Dendritic cell treated with granulocyte-macrophage colony-stimulating factor and Interleukin-4, amounts not matched to agents 40 ng/mL and 50 ng/mL, for 4 days (primary cell): Measurements from ENCODE around the gene NOSTRIN.
"Not testable (repeated sequence)": the region's sequence is repeated elsewhere in the genome, so short reads cannot be mapped to it uniquely, and the experiment has no call there.

Experiments used
- H3K27ac Mint-ChIP-seq: one replicate; pipeline ENCODE4 v1.8.0; 2022; ENCODE audit warnings: mild to moderate bottlenecking, mixed read lengths
- H3K27me3 Mint-ChIP-seq: one replicate; pipeline ENCODE4 v1.8.0; 2022; ENCODE audit warnings: mild to moderate bottlenecking, mixed read lengths
- H3K36me3 Mint-ChIP-seq: one replicate; pipeline ENCODE4 v1.8.0; 2022; ENCODE audit warnings: low read depth, mixed read lengths
- H3K4me1 Mint-ChIP-seq: one replicate; pipeline ENCODE4 v1.8.0; 2022; ENCODE audit warnings: low read depth, mixed read lengths
- H3K4me3 Mint-ChIP-seq: one replicate; pipeline ENCODE4 v1.8.0; 2022; ENCODE audit warnings: mild to moderate bottlenecking, moderate library complexity, mixed read lengths
- H3K9me3 Mint-ChIP-seq: one replicate; pipeline ENCODE4 v1.8.0; 2022; ENCODE audit warnings: mixed read lengths
- intact Hi-C: fragments of 100-400 bp; cut with micrococcal nuclease; formaldehyde crosslinking; loops from one replicate; pipeline ENCODE4 v1.15.0; 2022

NOSTRIN gene, protein sequence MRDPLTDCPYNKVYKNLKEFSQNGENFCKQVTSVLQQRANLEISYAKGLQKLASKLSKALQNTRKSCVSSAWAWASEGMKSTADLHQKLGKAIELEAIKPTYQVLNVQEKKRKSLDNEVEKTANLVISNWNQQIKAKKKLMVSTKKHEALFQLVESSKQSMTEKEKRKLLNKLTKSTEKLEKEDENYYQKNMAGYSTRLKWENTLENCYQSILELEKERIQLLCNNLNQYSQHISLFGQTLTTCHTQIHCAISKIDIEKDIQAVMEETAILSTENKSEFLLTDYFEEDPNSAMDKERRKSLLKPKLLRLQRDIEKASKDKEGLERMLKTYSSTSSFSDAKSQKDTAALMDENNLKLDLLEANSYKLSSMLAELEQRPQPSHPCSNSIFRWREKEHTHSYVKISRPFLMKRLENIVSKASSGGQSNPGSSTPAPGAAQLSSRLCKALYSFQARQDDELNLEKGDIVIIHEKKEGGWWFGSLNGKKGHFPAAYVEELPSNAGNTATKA

GRCh38 chr2:168801961-168802858, at the start of gene NOSTRIN:
NOSTRIN (plus strand) TSS chr2:168802637; CDS start chr2:168802647, 10 bp downstream.
- H3K4me3 Mint-ChIP-seq, result no peak within 1 kb of the TSS
- no peaks in the 10 kb centered on the region for H3K4me1 Mint-ChIP-seq
- intact Hi-C loops, result no loop called here
- no peaks in the 10 kb centered on the region for H3K27me3 Mint-ChIP-seq
- H3K27ac Mint-ChIP-seq, result no peak within 1 kb of the TSS
- H3K36me3 Mint-ChIP-seq, result no peaks in the 10 kb centered on the region
- H3K9me3 Mint-ChIP-seq, result no peaks in the 10 kb centered on the region

DNA sequence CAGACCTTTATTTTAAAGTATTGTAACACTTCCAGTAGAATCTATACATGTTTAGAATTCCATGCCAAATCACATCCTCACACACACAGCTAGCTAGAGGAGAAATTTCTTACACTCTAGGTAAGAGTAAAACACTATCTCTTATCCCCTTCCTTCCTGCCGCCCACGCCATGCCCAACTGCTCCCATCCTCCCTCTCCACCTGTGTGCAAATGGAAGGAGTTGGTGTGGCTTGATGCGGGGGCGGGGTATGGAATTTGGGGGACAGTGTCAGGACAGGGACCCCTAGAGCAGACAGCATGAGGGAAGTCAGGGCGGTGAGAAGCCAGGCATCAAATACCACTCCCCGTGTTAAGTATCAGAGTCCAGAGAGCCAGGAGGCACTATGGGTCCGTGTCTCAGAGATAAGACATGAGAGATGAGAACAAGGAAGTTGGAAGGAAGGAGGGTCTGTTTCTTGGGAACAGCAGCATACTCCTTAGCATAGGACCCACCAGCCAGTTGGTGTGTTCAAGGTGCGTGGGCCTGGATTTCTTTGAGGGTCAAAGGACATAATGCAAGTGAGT, 48.6 kb upstream of the NOSTRIN start:
- peaks cover 13% of the 10 kb centered on the region for H3K4me1 Mint-ChIP-seq
- H3K36me3 Mint-ChIP-seq, result peaks cover 80% of the 10 kb centered on the region
- H3K4me3 Mint-ChIP-seq, result no peak overlapping the region
- no peak overlapping the region for H3K27ac Mint-ChIP-seq
- H3K27me3 Mint-ChIP-seq, result no peaks in the 10 kb centered on the region
- H3K9me3 Mint-ChIP-seq, result no peaks in the 10 kb centered on the region
- intact Hi-C loops, result no loop called here

- H3K27me3 Mint-ChIP-seq, result no peaks in the 10 kb centered on the region
- peaks cover 66% of the 10 kb centered on the region for H3K36me3 Mint-ChIP-seq
- H3K27ac Mint-ChIP-seq, result no peak overlapping the region
- peaks cover 13% of the 10 kb centered on the region for H3K4me1 Mint-ChIP-seq
- H3K9me3 Mint-ChIP-seq, result no peaks in the 10 kb centered on the region
- no peak overlapping the region for H3K4me3 Mint-ChIP-seq
- intact Hi-C loops, result no loop called here
These were observed 45.2 kb upstream of the NOSTRIN start for GRCh38 chr2:168757223-168757622.

GRCh38 chr2:168758970-168759820, 43.2 kb upstream of the NOSTRIN start:
- Mint-ChIP-seq H3K9me3 (no peaks in the 10 kb centered on the region), H3K36me3 (peaks cover 59% of the 10 kb centered on the region), H3K27ac (no peak overlapping the region), H3K4me1 (peaks cover 13% of the 10 kb centered on the region), H3K27me3 (no peaks in the 10 kb centered on the region), H3K4me3 (no peak overlapping the region)
- intact Hi-C loops, result loop anchor here (1.0 kb wide), 1 partner anchor 413 kb away; no protein-coding TSS in a partner anchor

- H3K27me3 Mint-ChIP-seq, result no peaks in the 10 kb centered on the region
- intact Hi-C loops, result no loop called here
- H3K4me1 Mint-ChIP-seq, result peaks cover 8% of the 10 kb centered on the region
- H3K9me3 Mint-ChIP-seq, result no peaks in the 10 kb centered on the region
- no peak overlapping the region for H3K4me3 Mint-ChIP-seq
- no peak overlapping the region for H3K27ac Mint-ChIP-seq
- H3K36me3 Mint-ChIP-seq, result peaks cover 71% of the 10 kb centered on the region
These were observed 37.0 kb upstream of the NOSTRIN start for GRCh38 chr2:168765401-168765800.

- intact Hi-C loops, result no loop called here
- peaks cover 71% of the 10 kb centered on the region for H3K36me3 Mint-ChIP-seq
- H3K4me1 Mint-ChIP-seq, result peaks cover 8% of the 10 kb centered on the region
- H3K9me3 Mint-ChIP-seq, result no peaks in the 10 kb centered on the region
- H3K27me3 Mint-ChIP-seq, result no peaks in the 10 kb centered on the region
- H3K4me3 Mint-ChIP-seq, result no peak overlapping the region
- H3K27ac Mint-ChIP-seq, result no peak overlapping the region
These were observed 35.8 kb upstream of the NOSTRIN start for GRCh38 chr2:168766600-168766999.

DNA sequence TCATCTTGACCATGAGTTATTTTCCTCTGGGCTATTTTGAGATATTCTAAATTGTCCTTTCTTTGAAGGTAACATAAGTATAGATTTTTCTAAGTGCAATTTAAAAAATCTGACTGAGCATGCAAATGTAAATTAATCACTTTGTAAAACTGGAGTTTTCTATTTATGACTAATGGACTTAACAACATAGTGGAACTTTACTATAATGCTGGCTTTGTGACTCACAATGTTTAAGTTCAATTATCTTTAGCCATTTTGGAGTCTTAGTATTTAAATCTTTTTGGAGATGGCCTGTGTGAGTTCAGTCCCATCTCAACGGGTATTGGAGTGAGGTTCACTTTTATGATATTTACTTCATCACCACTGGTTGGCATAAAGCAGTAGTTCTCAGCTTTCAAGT, 35.2 kb upstream of the NOSTRIN start:
- Mint-ChIP-seq H3K36me3 (peaks cover 71% of the 10 kb centered on the region), H3K9me3 (no peaks in the 10 kb centered on the region), H3K27ac (no peak overlapping the region), H3K4me3 (no peak overlapping the region), H3K4me1 (peaks cover 8% of the 10 kb centered on the region), H3K27me3 (no peaks in the 10 kb centered on the region)
- intact Hi-C loops, result no loop called here

GRCh38 chr2:168768357-168768756, 34.1 kb upstream of the NOSTRIN start:
- H3K4me1 Mint-ChIP-seq, H3K4me3 Mint-ChIP-seq, H3K9me3 Mint-ChIP-seq, H3K27ac Mint-ChIP-seq, H3K27me3 Mint-ChIP-seq, intact Hi-C loops: not testable (repeated sequence)
- peaks cover 64% of the 10 kb centered on the region for H3K36me3 Mint-ChIP-seq

DNA sequence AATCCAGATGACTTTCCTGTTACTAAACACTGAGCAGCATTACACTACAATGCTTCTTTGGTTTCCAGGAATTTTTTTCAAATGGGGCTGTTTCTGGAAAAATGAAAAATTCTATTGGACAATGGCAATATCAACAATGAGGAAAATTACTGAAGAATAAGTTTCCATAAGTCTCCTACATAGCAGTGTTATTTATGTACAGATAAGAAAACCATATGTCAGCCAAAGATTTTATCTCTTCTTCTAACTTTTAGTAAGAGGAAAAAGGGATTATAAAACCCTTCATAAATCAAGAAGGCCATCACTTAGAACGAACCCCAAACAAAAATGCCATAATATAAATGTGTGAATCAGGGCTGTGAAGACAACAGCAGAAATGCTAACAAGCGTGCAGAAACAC, 31.6 kb upstream of the NOSTRIN start:
- no peak overlapping the region for H3K27ac Mint-ChIP-seq
- H3K4me1 Mint-ChIP-seq, result no peaks in the 10 kb centered on the region
- H3K9me3 Mint-ChIP-seq, result peaks cover 8% of the 10 kb centered on the region
- intact Hi-C loops, result loop anchor here (10.0 kb wide), 1 partner anchor 144 kb away; no protein-coding TSS in a partner anchor
- H3K27me3 Mint-ChIP-seq, result no peaks in the 10 kb centered on the region
- peaks cover 50% of the 10 kb centered on the region for H3K36me3 Mint-ChIP-seq
- H3K4me3 Mint-ChIP-seq, result no peak overlapping the region

DNA sequence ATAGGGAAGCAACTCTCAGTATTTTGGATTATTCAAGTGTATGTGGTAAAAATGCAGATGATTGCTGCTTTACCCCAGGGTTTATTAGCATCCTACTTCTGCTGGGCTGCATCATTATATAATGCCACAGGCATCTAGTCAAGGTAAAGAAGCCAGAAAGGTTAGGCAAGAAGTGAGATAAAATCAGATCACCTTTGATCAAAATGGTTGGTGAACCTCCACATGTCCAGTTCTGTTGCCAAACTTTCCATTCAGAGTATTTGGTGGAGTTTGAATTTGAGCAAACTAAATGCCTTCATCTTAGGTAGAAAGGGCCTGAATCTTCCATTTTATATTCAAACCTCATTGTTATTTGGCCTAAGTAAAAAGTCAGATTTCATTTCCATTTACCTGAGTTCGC, 29.7 kb upstream of the NOSTRIN start:
- Mint-ChIP-seq H3K27ac (no peak overlapping the region), H3K9me3 (peaks cover 10% of the 10 kb centered on the region), H3K27me3 (no peaks in the 10 kb centered on the region), H3K4me1 (no peaks in the 10 kb centered on the region), H3K4me3 (no peak overlapping the region), H3K36me3 (peaks cover 33% of the 10 kb centered on the region)
- intact Hi-C loops, result loop anchor here (10.0 kb wide), 1 partner anchor 142 kb away; no protein-coding TSS in a partner anchor

- H3K4me3 Mint-ChIP-seq, result no peak overlapping the region
- H3K36me3 Mint-ChIP-seq, result peaks cover 29% of the 10 kb centered on the region
- H3K4me1 Mint-ChIP-seq, result no peaks in the 10 kb centered on the region
- no peak overlapping the region for H3K27ac Mint-ChIP-seq
- intact Hi-C loops, result loop anchor here (10.0 kb wide), 1 partner anchor 142 kb away; no protein-coding TSS in a partner anchor
- peaks cover 10% of the 10 kb centered on the region for H3K9me3 Mint-ChIP-seq
- no peaks in the 10 kb centered on the region for H3K27me3 Mint-ChIP-seq
These were observed 29.3 kb upstream of the NOSTRIN start for GRCh38 chr2:168773128-168773527.

DNA sequence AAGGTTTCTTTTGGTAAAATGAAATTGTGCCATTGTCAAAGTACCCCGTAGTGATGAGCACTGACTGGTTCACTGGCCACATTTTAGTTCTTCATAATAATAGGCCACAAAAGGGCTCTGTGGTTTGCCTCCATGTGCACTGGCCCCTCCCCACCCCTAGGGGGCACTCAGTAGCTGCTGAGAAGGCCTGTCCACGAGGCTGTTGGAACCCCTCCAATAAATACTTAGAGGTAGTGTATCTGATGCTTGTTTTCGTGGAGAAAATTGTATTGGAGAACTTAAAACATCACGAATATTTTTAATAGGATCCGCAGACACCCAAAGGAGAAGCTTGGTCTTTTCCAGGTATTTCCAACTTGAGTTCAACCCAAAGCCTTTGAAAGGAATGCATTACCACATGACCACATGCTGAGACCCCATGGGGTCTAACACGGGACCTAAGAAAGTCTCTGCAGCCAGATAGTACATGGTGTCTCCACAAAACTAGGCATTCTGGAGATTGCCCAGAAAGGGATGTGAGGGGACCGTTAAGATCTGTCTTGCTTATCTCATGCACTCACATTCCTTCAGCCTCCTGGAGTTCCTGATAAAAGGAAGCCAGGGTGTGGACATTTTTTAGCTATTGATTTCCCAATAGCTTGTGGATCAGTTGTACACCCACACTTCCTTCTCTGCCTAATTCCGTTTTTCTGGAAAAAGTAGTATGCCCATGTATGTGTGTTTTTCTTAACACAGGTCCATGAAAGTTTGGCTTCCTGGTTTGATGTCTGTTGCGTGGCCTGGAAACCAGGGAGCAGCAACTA, 28.5 kb upstream of the NOSTRIN start:
- Mint-ChIP-seq H3K4me3 (no peak overlapping the region), H3K36me3 (peaks cover 23% of the 10 kb centered on the region), H3K4me1 (no peaks in the 10 kb centered on the region), H3K27ac (no peak overlapping the region), H3K27me3 (no peaks in the 10 kb centered on the region), H3K9me3 (peaks cover 10% of the 10 kb centered on the region)
- intact Hi-C loops, result loop anchor here (10.0 kb wide), 1 partner anchor 141 kb away; no protein-coding TSS in a partner anchor
